ENCODE data around the gene FYTTD1. TPM values are rescaled to one million over a fixed set of nuclear protein-coding genes. Genes with fewer than 3 reads are reported as not detected.
A peak's percentile ranks its signal among the peaks of the same experiment; 100 is the strongest.

The FYTTD1 gene
- total RNA-seq, 1 donor from 2014 or later, result 67.2 TPM

DNA sequence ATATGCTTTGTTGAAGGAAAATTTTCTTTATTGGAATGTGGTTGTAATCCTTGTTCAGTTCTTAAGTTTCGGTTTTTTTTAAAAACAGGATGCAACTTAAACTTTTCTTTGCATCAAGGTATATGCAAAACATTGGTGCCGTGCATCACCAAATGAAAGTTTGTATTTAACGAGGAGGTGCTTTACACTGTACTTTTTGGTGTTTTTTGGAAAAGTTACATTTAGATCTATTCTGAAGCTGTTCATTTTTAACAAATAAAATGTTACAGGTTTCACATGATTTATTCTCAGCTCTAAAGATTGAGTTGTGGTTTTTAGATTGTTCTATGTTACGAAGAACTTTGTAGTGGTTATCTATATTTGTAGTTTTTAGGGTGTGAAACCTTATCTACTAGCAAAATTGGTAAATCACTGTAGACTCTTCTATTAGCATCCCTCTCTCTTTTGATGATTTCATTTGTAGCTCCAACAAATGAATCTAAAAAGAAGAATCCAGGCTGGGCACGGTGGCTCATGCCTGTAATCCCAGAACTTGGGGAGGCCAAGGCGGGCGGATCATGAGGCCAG is 34.4 kb downstream of the FYTTD1 start:
- Mint-ChIP-seq H3K9me3 (ENCODE audit: unreplicated experiment) (no peaks in the 10 kb centered on the region), H3K27me3 (ENCODE audit: unreplicated experiment) (no peaks in the 10 kb centered on the region), H3K4me1 (ENCODE audit: unreplicated experiment) (no peaks in the 10 kb centered on the region), H3K36me3 (ENCODE audit: unreplicated experiment) (peaks cover 30% of the 10 kb centered on the region), H3K4me3 (ENCODE audit: unreplicated experiment) (no peak overlapping the region), H3K27ac (ENCODE audit: unreplicated experiment) (no peak overlapping the region)
- DNase-seq (ENCODE audit: extremely low spot score, unreplicated experiment), result no peak
- TF ChIP-seq, protein P1, sequence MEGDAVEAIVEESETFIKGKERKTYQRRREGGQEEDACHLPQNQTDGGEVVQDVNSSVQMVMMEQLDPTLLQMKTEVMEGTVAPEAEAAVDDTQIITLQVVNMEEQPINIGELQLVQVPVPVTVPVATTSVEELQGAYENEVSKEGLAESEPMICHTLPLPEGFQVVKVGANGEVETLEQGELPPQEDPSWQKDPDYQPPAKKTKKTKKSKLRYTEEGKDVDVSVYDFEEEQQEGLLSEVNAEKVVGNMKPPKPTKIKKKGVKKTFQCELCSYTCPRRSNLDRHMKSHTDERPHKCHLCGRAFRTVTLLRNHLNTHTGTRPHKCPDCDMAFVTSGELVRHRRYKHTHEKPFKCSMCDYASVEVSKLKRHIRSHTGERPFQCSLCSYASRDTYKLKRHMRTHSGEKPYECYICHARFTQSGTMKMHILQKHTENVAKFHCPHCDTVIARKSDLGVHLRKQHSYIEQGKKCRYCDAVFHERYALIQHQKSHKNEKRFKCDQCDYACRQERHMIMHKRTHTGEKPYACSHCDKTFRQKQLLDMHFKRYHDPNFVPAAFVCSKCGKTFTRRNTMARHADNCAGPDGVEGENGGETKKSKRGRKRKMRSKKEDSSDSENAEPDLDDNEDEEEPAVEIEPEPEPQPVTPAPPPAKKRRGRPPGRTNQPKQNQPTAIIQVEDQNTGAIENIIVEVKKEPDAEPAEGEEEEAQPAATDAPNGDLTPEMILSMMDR (IDR thresholded peaks at IDR 0.05), result no peak

DNA sequence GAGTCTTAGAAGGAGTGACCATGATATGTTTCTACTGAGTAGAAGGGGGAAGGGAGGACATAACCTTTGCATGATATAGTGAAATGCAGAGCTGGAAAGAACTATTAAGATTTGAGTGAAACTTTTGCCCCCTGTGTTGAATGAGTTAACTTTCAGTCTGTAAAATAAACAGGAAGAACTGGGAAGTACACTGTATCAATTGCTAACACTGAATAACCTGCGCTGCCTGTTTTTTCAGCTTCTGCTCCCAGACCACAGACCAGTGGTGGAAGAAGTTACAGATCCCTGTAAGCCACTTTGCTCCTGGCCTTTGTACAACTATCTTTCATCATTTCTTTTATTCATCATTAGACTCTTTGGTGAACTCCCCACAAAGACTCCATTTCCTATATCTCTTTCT is 37.7 kb downstream of the FYTTD1 start:
- no peak for DNase-seq (ENCODE audit: extremely low spot score, unreplicated experiment)
- H3K36me3 Mint-ChIP-seq (ENCODE audit: unreplicated experiment), result peaks cover 14% of the 10 kb centered on the region
- H3K9me3 Mint-ChIP-seq (ENCODE audit: unreplicated experiment), result no peaks in the 10 kb centered on the region
- H3K4me3 Mint-ChIP-seq (ENCODE audit: unreplicated experiment), result no peak overlapping the region
- H3K27me3 Mint-ChIP-seq (ENCODE audit: unreplicated experiment), result no peaks in the 10 kb centered on the region
- H3K4me1 Mint-ChIP-seq (ENCODE audit: unreplicated experiment), result peaks cover 6% of the 10 kb centered on the region
- no peak overlapping the region for H3K27ac Mint-ChIP-seq (ENCODE audit: unreplicated experiment)
- TF ChIP-seq, protein P1 (IDR thresholded peaks at IDR 0.05), result no peak

DNA sequence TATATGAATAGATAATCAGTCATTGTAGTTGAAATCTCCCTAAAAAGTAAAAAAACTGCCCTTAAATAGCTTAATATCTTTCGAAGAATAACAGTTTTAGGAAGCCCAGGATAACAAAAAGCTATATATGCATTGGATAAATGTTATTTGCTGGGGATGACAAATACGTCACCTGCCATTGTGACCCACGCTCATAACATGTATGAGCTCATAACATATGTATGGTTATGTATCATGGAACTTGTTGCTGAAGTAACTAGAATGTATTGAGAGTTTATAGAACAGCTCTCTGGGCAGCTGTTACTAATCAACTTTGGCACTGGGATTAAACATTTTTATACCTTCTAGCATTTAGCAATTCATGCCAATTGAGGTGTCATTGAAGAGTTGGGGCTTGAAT is 39.6 kb downstream of the FYTTD1 start:
- Mint-ChIP-seq H3K27ac (ENCODE audit: unreplicated experiment) (no peak overlapping the region), H3K9me3 (ENCODE audit: unreplicated experiment) (no peaks in the 10 kb centered on the region), H3K27me3 (ENCODE audit: unreplicated experiment) (no peaks in the 10 kb centered on the region), H3K4me1 (ENCODE audit: unreplicated experiment) (peaks cover 24% of the 10 kb centered on the region), H3K4me3 (ENCODE audit: unreplicated experiment) (no peak overlapping the region), H3K36me3 (ENCODE audit: unreplicated experiment) (peaks cover 8% of the 10 kb centered on the region)
- TF ChIP-seq, protein P1 (IDR thresholded peaks at IDR 0.05), result no peak
- DNase-seq (ENCODE audit: extremely low spot score, unreplicated experiment), result no peak

DNA sequence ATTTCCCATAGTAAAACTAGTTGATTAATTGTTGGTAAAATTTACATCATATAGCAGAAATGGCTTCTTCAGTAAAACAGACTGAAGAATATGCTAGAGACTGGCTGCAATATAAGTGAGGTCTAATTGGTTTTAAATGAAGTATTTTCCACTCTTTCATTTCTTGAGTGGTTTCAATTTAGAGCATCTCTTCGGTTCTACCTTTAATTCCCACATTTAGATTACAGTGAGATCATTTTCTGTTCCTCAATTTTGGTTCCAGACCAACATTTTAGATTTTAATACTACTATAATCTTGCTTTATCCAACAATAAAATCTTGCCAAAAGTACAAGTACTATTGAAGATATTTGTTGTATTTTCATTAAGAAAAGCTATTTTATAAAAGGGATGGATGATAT is 40.4 kb downstream of the FYTTD1 start:
- H3K9me3 Mint-ChIP-seq (ENCODE audit: unreplicated experiment), result no peaks in the 10 kb centered on the region
- H3K4me3 Mint-ChIP-seq (ENCODE audit: unreplicated experiment), result peak overlapping the region; percentile 97
- no peaks in the 10 kb centered on the region for H3K27me3 Mint-ChIP-seq (ENCODE audit: unreplicated experiment)
- H3K36me3 Mint-ChIP-seq (ENCODE audit: unreplicated experiment), result peaks cover 4% of the 10 kb centered on the region
- DNase-seq (ENCODE audit: extremely low spot score, unreplicated experiment), result no peak
- H3K4me1 Mint-ChIP-seq (ENCODE audit: unreplicated experiment), result peaks cover 29% of the 10 kb centered on the region
- H3K27ac Mint-ChIP-seq (ENCODE audit: unreplicated experiment), result peak overlapping the region; percentile 98
- TF ChIP-seq, protein P1 (IDR thresholded peaks at IDR 0.05), result no peak

DNA sequence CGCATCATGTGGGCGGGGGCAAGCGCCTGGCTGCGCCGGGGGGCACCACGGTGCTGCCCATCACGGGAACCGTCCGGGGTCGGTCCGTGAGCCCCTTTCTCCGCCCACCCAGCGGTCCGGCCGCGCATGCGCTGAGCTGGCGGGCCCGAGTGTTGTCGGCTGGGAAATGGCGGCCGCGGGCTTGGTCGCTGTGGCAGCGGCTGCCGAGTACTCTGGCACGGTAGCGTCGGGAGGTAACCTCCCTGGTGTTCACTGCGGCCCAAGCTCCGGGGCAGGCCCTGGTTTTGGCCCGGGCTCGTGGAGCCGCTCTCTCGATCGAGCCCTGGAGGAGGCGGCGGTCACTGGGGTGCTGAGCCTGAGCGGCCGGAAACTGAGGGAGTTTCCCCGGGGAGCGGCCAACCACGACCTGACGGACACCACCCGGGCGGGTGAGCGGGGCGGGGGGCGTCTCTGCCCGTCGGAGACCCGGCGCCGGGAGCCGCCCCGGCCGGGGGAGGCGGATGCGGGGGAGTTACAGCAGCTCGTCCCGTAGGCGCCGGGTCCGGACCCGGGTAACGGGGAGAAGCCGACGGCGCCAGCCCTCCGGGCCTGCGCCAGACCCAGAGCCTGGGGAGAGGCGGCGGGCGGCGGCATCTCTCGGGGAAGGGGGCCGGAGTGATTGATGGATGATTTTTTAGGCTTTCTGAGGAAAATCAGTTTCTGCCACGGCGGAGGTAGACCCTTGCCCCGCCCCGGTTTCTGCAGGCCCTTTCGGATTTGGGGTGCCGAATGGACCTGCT is 41.6 kb downstream of the FYTTD1 start, which contains the start of gene LRCH3:
TSS of gene LRCH3 (plus strand) at position 142 of the 779 bp plus-strand sequence. CDS start at position 167, 25 bp downstream.
- peak; percentile 98 for DNase-seq (ENCODE audit: extremely low spot score, unreplicated experiment)
- no peaks in the 10 kb centered on the region for H3K27me3 Mint-ChIP-seq (ENCODE audit: unreplicated experiment)
- H3K36me3 Mint-ChIP-seq (ENCODE audit: unreplicated experiment), result peaks cover 4% of the 10 kb centered on the region
- peak within 1 kb of the TSS; percentile 98 for H3K27ac Mint-ChIP-seq (ENCODE audit: unreplicated experiment)
- TF ChIP-seq, protein P1 (IDR thresholded peaks at IDR 0.05), result no peak
- peaks cover 38% of the 10 kb centered on the region for H3K4me1 Mint-ChIP-seq (ENCODE audit: unreplicated experiment)
- H3K9me3 Mint-ChIP-seq (ENCODE audit: unreplicated experiment), result no peaks in the 10 kb centered on the region
- H3K4me3 Mint-ChIP-seq (ENCODE audit: unreplicated experiment), result peak within 1 kb of the TSS; percentile 97
